GM19328 (cell line): ENCODE results near the gene PDE11A.
"Not testable (repeated sequence)": the region's sequence is repeated elsewhere in the genome, so short reads cannot be mapped to it uniquely, and the experiment has no call there.

Experiments used
- ATAC-seq: cut with Tn5 transposase; IDR thresholded peaks from one replicate; pipeline ENCODE4 v1.9.1; 2021; ENCODE audit warnings: mild to moderate bottlenecking, moderate library complexity; ENCODE audit not compliant: unreplicated experiment

The PDE11A gene

DNA sequence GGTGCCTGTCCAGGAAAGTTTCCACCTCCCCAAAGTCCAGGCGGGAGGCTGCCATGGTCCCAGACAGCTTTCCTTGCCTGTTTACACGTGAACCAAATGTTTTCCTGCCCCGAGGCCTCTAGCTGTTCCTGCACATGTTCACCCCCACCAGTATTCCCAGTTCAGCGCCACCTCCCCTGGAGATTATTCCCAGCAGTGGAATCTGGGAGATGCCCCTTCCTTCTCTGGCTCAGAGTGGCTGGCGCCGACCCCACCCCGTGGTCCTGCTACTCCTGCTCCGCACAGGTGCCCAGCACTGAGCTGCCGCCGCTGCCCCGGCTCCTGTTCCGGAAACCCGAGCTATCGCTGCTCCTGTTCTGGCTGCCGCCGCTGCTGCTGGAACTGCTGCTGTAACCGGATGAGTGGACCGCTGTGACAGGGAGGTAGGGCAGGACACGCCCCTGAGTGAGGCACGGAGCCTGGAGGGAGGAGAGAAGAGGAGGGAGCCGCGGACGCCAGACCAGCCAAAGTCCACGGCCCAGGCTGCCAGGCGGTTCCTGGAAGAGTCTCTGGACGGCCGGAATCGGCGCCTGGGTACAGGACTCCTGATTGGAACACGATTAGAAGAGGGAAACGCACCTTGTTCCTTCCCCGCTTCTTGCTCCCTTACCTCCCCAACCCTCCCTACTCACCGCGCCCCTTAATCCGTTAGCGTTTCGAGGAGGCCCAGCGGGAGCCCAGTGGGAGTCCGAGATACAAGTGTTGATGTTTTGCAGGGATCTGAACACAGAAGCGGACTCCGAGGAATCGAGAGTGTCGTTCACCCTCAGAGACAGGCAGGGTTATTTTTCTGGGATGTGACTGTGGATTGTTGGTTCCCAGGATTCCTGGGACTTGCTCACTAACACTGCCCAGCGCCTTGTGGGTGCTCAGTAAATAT lies at the start of gene PDE11A:
Gene PDE11A, minus strand, starts transcription at position 395 of the 919 bp plus-strand sequence. Its CDS starts 340 bp downstream, at position 55.
- no peak for ATAC-seq

DNA sequence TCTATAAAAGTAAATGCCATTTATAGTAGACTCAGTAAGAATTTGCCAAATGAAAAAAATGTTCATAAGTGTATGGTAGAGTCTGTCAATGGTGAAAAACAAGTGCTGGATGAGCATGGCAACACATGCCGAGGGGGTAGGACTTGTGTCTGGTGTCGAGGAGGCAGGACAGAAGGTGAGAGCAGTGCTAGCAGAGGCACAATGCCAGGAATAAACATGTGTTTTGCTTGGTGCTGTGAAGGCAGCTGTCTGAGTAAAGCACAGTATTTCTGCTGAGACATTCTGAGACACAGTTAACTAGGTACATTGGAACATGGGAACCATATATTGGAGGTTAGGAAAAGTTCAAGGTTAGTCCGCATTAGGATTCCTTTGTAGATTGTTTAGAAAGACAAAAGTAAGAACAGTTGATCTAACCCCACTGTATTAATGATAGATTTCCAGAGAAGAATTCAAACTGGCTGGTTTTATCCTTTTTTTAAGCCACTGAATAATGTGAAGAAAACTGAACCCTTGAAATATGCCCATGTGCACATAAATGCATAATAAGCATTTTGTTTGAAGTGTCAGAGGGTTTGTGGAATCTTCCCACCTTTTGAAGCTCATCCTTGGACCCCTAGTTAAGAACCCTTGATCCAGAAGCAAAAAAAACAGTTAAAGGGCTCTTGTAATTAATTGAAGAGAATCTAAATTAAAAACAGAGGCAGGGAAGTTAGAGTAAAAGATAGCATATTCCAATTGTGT lies 46.8 kb upstream of the PDE11A start:
- no peak for ATAC-seq

DNA sequence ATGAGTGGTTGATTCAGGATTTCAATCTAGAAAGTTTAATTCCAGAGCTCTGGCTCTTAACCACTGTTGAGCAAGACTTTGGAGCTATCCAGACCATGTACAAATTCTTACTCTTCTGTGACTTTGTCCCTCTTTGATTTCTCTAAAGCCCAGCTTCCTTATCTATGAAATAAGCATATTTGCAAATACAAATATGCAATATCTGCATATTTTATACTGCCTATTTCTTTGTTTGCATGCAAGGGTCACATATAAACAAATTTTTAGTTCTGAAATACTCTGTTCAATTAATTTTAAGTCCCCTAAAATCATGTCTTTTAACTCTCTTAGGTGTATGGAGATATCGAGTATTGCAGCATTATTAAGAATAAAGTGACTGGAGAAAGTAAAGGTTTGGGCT lies 45.1 kb upstream of the PDE11A start:
- ATAC-seq, result no peak

DNA sequence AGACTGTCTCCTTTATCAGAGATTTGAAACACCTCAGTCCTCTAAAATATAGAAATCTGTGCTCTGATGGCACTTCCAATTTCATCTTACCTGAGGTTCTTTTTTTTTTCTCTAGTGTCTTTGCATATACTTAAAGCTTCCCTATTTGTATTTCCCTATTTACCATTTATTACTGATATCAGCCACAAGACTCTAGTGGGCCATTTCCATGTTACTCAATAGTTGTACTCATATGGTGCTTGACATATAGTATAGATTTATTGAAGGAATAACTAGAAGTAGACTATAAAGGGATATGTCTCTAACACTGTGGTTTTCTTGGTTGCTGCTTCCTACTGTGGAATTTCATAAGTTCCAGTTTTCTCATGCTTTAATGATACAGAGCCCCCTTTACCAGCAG lies 42.7 kb upstream of the PDE11A start:
- ATAC-seq, result no peak

DNA sequence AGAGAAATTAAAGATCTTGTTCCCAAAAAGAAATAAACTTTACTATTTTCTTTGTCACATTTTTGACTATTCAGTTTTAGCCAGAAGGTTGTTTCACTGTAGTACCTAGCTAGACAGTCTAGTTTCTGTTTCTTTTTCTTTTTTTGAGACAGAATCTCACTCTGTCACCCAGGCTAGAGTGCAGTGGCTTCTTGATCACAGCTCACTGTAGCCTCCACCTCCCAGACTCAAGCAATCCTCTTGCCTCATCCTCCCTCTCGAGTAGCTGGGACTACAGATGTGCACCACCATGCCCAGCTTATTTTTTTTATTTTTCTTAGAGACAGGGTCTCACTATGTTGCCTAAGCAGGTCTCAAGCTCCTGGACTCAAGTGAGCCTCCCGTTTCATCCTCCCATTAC lies 41.9 kb upstream of the PDE11A start:
- peak; percentile 37 for ATAC-seq

DNA sequence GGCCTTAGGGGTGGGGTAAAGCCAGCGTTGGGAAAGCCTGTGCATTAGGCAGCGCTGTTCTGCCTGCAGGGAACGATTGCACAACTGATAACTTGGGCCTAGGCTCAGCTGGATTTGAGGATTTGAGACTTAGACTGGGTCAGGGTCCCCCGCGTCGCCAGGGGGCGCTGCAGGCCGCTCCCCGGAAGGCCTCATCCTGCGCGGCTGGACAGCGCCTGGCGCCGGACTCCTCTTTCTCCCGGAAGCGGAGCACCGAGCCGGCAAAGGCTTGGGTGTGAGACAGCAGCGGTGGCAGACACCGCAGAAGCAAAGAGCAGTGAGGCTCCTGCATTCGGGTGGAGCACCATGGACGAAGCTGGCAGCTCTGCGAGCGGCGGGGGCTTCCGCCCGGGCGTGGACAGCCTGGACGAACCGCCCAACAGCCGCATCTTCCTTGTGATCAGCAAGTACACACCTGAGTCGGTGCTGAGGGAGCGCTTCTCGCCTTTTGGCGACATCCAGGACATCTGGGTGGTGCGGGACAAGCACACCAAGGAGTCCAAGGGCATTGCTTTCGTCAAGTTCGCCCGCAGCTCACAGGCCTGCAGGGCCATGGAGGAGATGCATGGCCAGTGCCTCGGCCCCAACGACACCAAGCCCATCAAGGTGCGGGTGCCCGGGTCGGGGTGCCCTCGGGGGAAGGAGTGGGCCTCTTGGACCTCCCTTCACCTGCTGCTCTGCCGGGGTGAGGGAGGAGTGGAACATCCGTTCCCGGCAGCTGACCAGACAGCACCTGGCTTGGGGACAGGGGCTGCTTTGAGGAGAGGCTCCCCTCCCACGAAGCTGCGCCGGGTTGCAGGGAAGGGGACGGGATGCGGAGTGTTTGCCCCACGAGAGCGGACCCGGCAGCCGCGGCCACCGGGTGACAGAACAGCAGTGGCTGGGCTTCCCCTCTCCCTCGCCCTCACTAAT lies 39.9 kb upstream of the PDE11A start, which contains the start of gene RBM45:
Gene RBM45, plus strand, starts transcription at position 236 of the 951 bp plus-strand sequence. Its CDS starts 110 bp downstream, at position 346.
- ATAC-seq, result peak; percentile 88

DNA sequence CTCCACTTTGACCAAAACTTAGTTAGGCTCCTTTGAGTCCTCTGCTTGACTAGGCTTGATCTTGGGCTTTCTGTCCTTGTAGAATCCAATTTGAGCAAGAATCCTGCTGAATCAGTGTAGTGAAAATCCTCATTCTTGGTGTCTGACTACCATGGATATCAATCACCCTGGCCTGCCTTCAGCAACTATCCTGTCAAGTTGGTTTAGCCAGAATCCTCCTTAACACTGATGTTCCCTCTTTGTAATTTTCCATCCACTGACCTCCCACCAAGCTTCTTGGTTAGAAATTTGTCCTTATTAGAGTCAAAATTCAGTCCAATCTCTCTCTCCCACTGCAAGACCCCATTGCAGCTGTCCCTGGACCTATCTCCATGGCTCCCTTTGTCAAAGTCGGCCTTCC lies 39.2 kb upstream of the PDE11A start:
- no peak for ATAC-seq

DNA sequence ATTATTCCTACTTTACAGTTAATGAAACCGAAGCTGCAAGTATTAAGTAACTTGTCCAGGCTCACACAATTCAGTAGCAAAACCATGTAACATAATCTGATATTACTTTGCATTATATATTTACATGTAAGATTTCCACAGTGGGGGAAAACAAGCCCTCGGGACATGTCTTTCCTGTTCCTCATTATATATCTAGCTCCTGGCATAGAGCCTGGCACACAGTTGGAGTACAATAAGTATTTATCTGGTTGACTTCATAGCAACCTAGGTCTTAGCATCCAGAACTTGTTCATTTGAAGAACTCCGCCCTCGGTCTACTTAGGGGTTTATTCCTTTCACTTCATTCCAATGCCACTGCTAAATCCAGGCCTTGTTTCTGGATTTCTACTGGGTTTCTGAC lies 38.1 kb upstream of the PDE11A start:
- ATAC-seq, result no peak

DNA sequence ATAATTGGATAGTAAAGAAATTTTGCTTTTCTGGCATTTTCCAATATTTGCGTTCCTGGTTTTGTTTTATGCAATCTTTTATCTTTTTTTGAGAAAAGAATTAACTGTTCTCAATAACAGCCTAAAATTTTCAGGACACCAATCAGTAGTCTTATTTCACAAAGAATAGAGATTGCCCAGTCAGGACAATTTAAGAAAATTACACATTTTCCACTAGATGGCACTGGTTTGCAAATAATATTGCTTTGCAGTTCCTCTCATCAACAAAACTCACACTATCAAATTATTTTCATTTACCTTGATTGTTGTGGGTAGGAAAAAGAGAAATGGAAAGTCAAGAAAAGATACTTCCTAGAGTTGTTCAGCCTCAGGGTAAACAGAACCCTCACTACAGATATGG lies 37.2 kb upstream of the PDE11A start:
- ATAC-seq, result no peak

DNA sequence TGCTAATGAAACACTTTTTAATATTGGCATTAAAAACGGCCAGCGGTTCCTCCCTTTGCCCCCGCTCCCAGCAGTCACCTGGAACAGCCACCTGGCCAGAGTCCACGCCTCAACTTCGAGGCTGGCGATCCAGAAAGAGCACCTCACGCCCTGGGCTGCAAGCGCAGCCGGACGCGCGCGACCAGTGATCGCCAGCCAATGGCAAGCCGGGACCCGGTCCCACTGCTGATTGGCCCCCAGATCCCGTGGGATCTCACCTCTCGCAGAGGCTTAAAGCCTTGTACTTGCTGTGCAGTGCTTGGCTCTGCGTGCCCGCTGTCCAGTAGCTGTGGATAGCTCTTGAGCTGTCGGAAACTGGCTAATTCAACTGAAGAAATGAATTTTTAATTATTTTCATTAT lies 35.6 kb upstream of the PDE11A start:
- no peak for ATAC-seq

DNA sequence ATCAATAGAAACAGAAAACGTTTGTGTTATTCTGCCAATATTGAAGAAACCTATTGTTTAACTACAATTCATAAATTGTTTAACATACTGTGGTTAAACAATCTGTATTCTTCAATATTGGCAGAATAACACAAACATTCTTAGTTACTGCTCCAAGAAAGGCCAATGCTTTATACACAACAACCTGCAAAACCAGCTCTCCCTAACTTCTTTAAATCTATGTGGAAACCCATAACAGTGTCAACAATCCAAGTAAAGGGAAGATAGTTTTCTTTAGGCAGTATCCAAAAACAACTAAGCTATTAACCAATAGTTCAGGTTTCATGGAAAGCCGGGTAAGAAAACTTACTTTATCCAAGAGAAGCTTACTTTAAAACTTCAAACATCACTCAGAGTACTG lies 33.5 kb upstream of the PDE11A start:
- no peak for ATAC-seq

DNA sequence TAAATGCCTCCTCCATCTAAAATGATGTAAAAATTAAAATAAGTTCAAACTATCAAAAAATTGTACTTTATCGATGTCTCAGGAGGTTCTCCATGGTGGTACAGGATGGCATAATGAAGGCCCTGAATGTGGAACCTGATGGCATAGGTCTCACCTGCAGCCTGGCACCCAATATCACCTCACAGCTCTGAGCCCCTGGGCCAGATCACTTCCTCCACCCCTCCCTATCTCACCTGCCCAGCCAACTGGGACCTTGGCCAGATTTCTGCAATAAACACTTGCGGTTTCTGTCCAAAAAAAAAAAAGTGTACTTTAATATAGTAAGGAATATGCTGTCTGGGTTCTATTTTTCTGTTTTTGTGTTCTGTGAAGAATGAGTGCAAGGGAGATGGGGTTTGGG lies 33.0 kb upstream of the PDE11A start:
- ATAC-seq, result no peak

DNA sequence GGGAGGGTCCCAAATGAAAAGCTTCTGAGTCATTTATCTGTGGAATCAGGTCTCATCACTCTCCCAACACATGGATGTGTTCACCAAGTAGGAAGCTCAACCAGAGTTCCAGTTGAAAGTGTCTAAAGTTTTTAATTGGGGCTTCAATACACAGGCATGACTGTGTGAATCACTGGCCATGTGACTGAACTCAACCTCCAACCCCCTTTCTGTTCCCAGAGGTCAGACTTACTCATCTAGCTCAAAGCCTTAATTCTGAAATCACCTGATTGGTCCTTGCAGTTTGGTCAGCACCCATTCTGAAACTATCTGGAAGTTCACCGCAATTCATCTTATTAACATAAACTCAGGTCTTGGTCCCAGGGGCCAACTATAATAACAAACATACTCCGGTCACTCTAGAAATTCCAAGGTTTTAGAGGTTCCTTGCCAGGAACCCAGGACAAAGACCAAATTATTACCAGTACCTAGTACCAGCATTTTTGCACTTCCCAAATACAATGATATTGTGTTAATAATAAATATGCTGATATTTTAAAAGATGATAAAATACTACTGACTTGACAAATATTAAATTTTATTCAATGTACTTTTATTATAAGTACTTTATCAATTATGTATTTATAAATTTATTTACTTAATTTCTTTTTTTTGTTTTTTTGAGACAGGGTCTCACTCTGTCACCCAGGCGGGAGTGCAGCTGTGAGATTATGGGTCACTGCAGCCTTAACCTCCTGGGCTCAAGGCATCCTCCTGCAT lies 28.9 kb upstream of the PDE11A start:
- no peak for ATAC-seq

DNA sequence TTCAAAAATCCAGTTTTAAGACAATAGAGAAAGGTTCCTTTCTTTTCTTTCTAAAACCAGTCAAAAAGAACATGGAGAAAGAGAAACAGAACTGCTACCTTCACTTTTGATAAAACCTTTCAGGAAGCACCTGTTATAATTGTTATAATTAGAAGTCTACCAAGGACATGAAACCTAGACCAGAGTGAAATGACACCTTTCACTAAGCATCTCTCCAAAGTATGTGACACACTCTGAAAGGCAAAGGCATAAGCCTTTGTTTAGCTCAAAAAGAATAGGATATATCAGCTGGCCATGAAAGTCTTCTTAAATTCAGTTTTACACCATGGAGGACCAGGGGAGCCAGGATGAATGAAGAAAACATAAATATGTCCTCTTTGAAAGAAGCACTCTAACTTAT lies 20.9 kb upstream of the PDE11A start:
- ATAC-seq, result no peak

DNA sequence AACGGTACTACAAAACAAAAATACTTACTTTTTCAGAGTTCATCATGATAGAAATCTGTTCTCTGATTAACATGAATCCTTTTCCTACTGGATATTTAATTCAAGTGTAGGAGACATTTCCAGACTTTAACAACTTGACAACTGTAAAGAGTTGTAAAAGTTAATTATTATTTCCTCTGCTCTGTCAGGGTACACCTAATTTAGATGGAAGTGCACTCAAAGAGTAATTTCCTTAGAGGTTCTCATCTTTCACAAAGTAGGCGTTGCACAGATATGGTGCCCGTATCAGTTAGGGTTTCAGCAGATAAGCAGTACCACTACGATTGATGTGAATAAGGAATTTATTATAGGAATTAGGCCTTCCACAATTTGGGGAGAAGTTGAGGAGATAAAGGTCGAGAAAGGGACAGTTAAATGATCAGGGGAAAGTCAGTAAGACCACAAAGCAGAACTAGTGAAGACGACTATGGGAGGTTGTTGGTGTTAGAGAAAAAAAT lies 16.2 kb upstream of the PDE11A start:
- ATAC-seq, result no peak

DNA sequence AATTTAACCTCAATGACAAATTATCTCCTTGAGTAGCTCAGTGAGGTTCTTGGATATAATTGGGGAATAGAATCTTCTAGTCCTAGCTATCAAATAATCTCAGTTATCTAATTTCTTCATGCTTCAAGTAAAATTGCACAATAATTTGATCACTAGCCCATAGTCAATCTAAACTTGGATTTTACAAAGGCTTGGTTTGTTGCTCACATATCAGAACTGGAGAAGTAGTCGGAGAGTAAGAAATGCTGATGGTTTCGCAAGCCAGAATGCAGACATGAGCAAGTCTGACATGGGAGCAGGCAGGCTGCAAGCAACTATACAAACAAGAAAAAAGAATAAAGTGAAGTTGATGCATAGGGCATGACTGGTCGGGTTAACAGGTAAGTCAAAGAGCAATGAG lies 11.7 kb upstream of the PDE11A start:
- ATAC-seq, result no peak

DNA sequence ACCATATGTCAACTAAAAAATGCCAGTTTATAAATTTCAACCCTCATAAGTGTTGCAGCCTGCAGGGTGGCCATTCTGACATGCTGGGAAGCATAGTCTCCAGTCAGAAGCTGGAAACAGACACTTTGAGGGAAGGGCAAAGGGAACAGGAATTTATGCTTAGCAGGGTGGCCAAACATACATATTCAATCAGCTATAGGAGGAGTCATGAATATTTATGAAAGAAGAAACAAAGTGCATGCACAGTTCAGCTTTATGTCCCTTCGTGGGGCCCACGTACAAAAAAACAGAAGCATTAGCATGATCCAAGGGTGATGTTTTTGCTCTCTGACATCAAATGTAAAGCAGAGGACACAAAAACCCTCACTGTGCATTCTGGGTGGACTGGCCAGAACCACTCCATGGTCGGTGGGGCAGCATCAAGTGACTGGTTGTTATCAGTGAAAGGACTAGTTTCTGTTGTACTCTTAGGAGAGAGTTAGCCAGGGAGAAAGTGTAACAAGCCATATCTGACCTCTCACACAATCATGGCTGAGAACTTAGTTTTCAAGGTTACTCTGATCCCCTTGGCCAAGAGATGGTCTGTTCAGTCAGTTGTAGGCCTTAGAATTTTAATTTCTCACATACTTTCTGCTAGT lies 9.9 kb upstream of the PDE11A start:
- no peak for ATAC-seq

DNA sequence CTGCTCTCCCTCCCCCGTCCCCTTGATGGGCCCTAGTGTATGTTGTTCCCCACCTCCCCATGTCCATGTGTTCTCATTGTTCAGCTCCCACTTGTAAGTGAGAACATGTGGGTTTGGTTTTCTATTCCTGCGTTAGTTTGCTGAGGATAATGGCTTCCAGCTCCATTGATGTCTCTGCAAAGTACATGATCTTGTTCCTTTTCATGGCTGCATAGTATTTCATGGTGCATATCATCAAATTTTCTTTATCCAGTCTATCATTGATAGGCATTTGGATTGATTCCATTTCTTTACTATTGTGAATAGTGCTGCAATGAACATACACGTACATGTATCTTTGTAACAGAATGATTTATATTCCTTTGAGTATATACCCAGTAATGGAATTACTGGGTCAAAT lies 6.7 kb upstream of the PDE11A start:
- not testable (repeated sequence) for ATAC-seq

DNA sequence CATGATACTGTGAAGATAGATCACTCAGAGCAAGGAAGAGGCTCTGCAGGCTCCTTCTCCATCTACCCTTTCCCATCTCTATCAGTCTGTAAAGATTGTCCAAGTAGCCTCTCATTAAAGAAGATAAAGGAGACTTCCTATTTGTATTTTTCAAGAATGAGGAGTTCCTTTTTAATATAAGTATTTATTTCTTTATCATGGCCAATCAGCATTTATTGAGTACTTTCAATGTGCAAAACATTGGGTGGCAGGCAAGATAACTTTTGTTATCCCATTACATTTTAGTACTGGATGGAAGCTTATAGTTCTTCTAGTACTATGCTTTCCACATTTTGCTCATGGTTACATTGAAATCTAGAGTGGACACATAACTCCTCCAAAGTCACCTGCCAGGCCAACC lies 3.6 kb upstream of the PDE11A start:
- ATAC-seq, result no peak

DNA sequence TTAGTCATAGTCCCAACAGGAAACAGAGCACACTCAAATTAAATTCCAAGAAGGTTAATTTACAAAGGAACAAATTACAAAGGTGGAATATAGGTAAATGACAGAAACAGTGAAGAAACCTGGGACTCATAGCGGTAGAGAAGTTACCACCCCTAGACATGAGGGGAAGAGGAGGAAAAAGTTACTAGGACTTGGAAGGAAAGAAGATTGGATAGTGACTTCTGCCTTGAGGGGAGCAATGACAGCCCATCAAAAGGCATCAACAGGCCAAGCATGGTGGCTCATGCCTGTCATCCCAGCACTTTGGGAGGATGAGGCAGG lies 2.4 kb upstream of the PDE11A start:
- no peak for ATAC-seq
